ENCODE results near the gene CDC42BPA. TPM values are rescaled to one million over a fixed set of nuclear protein-coding genes. Genes with fewer than 3 reads are reported as not detected.

CDC42BPA gene
- total RNA-seq, 1 donor from 2014 or later: 54.7 TPM

DNA sequence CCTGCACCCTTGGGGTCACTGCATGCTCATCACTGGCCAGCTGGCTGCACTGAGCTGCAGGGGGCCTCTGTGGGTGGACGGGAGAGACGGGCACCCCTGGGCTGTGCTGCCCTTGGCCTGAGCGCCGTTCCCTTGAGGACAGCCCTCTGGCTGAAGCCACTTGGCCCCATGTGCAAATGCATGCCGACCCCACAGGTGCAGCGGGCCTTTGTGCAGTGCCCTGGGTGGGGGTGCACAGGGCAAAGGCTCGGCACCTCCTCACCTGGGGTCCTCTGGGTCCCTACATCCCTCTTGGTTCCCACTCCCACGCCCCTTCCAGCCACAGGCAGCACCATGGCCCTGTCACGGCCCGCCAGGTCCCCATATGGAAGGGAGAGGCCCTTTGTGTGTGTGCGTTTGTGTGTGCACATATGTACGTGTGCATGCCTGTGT, 336.9 kb downstream of the CDC42BPA start:
- no peak for DNase-seq (ENCODE audit: low spot score)

DNA sequence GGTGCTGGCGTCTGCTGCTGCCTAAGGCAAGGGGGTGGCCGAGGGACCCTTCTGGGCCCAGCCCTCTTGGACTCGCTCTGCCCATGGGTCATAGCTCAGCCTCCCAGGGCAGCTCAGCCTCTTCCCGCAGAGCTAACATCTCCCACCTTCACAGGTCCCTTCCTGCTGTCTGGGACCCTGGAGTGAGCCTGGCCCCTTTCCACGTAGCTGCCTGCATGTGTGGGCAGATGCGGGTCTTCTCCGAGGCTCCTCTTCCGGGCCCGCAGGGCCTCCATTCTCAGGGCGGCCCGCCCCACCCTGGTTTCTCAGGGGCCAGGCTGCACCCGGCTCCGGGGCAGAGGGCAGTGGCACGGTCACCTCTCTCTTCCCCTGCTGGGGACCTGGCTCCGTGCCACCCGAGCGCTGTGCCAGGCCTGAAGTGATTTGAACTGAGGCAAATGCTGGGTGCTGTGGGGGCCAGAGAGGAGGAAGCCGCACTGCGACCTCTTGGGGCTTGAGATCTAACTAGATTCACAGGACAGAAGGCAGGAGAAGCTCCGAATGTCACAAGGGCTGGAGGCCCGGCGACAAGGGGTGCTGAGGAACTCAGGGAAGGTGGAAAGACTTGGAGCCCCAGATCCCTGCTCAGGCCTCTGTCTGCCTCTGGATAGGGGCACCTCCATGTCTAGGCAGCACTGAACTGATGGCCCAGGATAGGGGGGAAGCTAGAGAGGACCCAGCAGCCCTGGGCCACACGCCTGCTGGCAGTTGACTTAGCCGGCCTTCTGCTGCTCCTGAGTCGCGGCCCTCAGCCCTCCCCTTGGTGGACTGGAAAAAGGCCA, 337.5 kb downstream of the CDC42BPA start:
- DNase-seq (ENCODE audit: low spot score): peak; percentile 56

DNA sequence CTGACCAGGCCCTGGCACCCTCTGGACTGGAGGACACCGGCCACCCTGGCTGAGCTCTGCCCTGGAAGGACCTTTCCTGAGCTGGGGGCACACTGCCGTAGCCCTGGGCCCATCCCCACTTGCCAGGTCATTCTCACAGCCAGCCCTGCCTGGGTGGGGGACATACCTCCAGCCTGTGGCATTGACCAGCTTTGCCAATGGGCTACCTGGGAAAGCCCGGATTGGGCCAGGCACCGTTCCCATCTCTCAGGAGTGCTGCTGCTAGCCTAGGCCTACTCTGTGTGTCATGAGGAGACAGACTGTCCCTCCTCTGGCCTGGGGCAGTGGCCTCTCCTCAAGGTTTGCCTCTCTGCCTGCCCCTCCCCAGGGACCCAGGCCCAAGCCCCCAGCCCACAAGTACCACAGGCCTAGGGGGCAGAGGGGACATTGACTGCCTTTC, 338.2 kb downstream of the CDC42BPA start:
- no peak for DNase-seq (ENCODE audit: low spot score)

DNA sequence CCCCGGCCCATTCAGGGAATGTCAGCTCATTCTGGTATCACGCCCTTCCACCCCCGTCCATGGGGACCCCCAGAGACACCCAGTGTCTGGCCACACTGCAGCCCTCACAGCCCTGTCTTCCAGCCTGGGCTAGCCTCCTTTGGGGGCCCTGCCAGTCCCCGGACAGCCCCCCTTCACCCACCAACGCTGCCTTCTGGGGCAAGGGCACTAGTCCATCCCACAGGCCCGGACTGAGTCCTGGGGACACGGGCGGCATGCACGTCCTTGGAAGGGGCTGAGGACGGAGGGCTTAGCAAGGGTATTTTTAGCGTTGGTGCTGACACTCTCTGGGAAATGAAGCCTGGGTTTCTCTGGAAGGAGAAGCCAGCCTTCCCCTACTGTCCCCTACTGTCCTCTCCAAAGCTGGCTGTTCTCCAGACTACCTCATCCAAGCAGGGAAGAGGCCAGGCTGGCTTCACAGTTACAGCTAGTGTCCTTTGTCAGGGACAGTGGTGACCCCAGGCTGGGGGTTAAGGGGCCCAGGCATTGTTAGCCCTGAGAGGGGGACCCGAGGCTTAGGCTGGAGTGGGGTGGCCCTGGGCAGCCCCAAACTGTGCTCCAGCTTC, 338.7 kb downstream of the CDC42BPA start:
- DNase-seq (ENCODE audit: low spot score): no peak

DNA sequence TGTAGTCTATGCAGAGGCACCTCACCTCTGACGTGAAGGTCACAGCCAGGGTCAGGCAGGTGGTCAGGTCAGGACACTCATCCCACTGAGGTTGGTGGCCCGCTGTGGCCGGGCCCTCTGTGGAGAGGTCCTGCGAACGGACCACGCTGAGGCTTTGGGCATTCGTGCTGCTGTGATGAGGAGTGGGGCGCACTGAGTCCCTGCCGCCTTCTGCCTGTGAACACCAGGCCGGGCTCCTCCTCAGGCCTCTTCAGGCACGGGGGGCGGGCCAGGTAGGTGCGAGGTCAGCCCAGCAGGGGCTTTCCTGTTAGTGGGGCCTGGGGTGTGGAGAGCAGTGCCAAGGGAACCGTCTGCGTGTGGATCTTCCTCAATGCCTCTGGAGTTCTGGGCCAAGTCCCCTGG, 339.2 kb downstream of the CDC42BPA start:
- no peak for DNase-seq (ENCODE audit: low spot score)

DNA sequence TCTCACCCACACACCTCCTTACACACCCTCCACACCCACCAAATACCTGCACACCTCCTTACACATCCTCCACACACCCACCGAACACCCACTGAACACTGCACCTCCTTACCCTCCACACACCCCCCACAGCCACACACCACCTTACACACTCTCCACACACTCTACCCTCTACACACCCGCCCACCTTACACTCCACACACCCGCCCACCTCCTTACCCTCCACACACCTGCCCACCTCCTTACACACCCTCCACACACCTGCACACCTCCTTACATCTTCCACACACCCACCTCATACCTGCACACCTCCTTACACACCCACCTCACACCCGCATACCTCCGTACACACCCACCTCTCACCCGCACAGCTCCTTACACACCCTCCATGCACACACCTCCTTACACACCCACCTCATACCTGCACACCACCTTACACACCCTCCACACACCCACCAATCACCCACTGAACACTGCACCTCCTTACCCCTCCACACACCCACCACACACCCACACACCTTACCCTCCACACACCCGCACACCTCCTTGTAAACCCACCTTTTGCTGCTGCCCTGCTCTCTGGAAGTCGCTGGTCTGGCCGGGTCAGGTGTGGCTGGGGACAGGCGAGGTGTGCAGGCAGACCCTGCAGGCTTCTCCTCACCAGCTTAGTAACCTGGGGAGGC, 339.7 kb downstream of the CDC42BPA start:
- no peak for DNase-seq (ENCODE audit: low spot score)

DNA sequence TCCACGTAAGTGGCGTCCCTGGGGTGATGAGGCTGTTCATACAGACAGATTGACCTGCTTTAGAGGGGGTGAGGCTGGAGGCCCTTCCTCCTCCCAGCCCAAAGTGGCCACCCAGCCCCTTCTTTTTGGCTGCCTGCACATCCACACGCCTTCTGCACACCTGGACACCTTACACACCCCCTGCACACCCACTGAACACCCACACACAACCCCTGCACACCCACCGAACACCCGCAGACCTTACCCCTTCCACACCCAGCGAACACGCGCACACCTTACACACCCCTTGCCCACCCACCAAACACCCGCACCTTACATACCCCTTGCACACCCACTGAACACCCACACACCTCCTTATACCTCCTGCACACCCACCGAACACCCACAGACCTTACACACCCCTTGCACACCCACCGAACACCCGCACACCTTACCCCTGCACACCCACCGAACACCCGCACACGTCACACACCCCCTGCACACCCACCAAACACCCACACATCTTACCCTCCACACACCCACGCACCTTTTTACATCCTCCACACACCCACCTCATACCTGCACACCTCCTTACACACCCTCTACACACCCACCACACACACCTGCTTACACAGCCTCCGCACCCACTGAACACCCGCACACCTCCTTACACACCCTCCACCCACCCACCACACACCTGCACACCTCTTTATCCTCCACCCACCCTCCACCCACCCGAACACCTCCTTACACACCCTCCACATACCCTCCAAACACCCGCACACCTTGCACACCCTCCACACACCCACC, 340.5 kb downstream of the CDC42BPA start:
- no peak for DNase-seq (ENCODE audit: low spot score)

DNA sequence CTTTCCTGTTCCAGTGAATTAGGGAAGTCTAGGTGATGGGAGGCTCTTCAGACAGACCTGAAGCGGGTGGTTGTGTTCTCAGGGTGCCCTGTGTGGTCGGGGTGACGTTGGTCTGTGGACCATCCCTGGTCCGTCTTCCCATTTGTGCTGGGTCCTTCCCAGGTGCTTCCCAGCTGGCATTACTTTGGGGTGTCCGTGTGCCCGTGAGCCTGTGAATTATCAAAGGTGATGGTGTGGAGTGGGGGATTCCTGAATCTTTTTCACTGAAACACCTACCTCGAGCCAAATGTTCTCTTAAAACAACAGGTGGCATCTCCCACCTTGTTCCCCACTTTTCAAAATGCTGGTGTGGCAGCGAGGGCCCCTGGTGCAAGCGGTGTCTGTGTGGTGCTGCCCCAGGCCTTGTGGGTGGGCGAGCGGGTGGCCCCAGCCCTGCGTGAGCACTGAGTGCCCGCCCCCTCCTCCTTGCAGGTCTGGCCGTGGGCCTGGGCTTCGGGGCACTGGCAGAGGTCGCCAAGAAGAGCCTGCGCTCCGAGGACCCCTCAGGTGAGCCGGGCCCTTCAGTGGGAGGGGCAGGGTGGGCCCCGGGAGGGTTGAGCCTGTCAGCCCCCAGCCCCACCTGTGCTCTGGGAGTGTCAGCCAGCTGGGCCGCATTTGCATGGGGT, 341.2 kb downstream of the CDC42BPA start:
- DNase-seq (ENCODE audit: low spot score): no peak

DNA sequence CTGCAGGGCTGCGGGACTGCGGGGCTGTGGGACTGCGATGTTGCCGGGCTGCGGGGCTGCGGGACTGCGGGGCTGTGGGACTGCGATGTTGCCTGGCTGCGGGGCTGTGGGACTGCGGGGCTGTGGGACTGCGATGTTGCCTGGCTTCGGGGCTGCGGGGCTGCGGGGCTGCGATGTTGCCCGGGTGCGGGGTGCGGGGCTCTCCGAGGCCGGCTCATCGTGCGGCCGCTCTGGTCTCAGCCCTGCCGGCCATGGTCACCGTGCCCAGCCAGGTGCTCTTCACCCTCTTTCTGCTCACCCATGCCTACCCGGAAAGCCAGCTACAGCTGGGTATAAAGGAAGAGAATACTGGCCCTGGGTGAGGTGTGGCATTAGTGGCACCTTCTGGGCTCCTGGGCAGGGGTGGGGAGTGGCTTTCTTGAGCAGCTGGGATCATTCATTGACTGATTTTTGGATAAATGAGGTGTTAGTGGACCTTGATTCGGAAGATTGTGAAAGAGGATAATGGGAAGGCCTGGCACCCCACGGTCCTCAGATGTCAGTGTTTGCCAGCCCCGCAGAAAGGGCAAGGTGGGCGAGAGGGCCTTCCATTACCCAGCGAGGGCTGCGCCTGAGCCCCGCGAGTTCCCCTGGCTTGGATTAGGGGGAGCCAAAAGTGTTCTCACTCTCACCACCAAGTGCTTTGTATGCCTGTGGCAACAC, 341.9 kb downstream of the CDC42BPA start:
- no peak for DNase-seq (ENCODE audit: low spot score)

DNA sequence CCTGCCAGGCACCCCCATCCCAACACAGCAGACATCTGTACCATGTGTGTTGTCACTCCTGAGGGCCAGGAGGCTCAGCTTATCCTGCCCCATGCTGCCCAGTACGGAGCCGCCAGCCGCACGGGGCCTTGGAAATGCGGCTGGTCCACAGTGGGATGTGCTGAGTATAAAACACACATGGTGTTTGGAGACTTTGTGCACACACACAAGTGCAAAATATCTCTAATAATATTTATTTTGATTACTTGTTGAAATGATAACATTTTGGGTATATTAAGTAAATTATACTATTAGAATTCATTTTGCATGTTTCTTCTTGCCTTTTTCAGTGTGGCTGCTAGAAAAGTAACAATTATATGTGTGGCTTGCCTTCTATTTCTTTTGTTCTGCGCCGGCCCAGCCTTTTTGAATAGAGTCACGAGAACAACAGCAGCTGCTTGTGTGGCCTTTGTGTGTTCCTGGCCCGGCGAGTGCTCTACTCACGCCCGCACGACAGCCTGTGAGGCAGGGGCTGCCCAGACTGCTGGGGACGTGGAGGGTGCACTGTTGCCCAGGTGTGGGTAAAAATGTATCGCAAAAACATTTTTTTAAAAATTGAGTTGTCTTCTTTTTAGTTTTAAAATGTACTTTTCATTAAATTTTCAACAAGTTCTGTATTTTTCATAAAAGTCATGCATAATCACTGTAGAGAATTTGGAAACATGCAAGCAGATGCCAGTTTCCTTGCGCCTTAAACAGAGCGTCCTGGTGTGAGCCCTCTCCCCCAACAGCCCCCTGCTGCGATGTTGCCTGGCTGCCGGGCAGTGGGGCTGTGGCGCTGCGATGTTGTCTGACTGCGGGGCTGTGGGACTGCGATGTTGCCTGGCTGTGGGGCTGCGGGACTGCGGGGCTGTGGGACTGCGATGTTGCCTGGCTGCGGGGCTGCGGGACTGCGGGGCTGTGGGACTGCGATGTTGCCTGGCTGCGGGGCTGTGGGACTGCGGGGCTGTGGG, 342.7 kb downstream of the CDC42BPA start:
- DNase-seq (ENCODE audit: low spot score): no peak

DNA sequence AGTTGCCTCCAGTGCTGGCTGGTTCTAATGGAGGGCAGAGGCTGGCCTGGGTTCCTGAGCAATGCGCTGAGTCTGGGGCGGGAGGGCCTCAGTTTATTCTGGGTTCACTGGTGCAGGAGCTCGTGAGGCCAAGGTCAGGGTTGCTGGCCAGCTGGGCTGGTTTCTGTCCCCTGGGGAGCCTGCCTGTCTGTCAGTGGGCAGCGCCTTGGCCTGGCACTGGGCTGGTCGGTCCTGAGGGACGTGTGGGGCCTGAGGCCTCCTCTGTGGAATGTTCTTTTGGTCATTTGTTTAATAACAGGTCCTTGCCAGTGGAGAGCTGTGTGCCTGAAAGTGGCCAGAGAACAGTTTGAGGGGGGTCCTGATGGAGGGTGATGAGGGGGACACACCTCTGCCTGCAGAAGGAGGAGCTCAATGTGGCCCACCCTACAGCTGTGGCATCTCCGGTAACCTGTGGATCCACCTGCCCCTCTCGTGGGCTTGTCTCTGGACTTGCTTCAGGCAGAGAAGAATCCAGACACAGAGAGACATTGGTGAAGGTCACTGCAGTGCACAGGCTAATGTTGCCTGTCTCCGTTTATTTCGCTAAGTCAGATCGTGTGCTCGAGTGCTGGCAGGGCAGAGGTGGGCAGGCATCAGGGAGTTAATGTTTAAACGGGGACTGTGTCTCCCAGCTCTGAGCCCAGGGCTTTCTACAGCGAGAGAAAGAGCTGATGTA, 343.6 kb downstream of the CDC42BPA start:
- DNase-seq (ENCODE audit: low spot score): peak; percentile 44

DNA sequence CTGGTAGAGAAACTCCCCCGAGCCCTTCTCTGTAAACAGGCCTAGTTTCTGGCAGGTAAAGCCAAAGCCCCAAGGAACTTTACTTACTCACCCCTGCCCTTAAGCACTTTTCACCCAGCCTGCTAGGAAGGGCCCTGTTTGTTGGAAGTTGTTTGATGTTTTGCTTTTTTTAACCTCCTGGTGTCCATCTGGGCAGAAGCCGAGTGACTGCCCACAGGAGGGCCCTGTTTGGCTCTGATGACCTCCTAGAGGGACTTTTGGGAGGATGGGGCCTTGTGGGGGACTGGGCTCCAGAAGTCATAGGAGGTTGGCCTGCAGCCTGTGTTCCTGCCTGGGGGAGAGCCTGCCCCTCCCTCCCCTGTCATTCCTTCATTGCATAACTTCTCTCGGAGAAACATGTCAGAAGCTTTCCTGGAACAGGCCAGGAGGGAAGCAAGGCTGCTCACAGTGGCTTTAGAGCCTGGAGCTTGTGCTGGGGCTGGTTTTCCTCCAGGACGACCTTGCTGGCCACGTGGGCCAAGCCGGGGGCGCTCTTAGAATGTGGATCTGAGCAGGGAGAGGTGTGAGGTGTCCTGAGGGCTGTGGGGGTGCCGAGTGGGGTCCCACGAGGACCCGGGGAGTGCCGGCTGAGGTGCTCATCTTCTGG, 344.3 kb downstream of the CDC42BPA start:
- DNase-seq (ENCODE audit: low spot score): peak; percentile 52

DNA sequence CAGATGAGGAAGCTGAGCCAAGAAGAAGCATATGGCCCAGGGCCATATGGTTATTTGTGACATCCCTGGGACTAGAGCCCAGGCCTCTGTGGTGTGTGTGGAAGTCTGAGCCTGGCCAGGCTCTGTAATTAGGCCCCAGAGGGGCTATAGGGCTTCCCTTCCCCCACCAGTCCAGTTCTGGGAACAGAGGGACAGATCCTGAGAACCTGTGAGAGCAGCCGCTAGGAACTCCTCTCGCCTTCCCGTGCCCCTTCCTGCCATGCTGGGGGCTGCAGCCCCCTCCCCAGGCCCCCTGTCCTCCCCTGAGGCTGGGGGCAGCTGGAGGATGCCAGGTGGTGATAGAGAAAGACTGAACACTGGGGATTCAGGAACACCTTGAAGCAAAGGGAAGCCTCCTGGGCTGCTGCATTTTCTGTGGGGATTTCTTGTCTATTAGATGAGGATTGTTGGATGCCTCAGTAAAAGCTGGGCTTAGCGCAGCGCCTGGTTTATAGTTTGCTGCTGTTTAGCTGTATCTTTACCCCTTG, 344.9 kb downstream of the CDC42BPA start:
- DNase-seq (ENCODE audit: low spot score): no peak

DNA sequence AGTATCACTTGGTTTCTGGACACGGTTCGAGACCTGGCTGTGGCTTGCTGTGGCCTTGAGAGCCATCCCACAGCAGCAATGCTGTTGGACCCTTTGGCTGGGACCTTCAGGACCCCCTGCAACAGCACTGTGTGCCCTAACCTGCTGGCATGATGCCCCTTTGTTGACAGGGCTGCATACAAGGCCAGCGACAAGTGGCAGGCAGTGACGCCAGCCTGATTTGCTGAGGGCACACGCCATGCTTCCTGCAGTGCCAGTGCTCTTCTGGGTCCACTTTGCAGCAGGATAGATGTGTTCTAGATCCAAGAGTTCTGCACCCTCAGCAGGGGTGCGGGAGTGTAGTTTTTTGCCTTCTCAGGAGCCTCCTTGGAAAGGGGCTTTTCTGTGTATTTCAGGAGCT, 345.4 kb downstream of the CDC42BPA start:
- no peak for DNase-seq (ENCODE audit: low spot score)

DNA sequence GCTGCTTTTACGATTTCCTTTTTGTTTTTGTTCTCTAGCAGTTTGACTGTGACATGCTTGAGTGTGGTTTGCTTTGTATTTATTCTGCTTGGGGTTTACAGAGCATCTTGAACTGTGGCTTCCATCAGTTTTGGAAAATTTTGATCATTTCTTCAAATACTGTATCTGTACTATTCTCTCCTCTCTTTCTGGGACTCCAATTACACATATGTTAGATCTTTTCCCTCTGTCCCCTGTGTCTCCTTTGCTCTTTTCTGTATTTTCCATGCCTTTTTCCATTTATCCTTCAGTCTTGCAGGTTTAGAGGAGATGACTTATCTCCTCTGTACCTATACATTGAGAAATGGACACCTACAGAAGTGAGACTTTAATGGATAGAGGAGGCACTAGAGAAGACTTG, 346.5 kb downstream of the CDC42BPA start:
- no peak for DNase-seq (ENCODE audit: low spot score)

DNA sequence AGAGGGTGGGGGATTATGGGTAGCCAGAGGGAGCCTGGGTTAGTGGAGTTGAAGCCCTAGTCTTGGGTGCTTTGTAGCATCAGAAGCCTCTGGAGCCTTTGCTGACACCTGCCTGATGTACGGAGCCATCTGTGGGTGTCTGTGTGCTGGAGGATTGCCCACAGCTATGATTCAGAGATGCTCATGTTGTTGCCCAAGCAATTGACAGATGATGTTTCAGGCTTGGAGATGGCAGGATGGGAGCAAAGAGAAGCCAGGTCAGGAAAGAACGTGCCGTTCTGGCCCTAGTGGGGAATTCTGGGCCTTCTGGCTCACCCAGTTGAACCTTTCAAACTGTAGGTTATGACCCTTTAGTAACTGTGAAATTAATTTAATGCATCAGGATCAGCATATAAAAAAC, 350.6 kb downstream of the CDC42BPA start:
- DNase-seq (ENCODE audit: low spot score): no peak

DNA sequence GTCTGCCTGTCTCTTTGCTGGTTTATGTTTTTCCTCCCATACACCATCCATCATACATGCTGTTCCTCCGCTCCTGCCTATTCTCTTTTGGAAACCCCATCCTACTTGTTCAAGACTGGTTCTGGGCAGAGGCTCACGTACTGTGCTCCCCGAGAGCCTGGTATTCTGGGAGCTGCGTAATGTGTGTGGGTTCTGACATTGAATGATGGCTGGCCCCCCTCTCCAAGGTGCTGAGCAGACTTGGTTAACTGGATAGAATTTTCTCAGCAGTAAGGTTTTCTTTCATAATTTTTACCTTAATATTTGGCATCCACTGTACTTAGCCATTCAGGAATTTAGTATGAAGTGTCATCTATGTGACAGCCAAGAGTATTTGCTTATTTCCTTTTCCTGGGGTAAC, 351.6 kb downstream of the CDC42BPA start:
- no peak for DNase-seq (ENCODE audit: low spot score)
